Large intestine (tissue), 3 donors: ENCODE data around the gene NUP153. TPM values are rescaled to one million over a fixed set of nuclear protein-coding genes. Genes with fewer than 3 reads are reported as not detected.

Experiments used
- DNase-seq, 2 donors: peaks; one replicate each; pipeline versions ENCODE4 v3.0.0 to v3.0.0-alpha.2; 2013
- H3K27ac ChIP-seq: one replicate; pipeline ENCODE4 v1.5.1; 2013; ENCODE audit warnings: low read length
- H3K27me3 ChIP-seq: 2 replicates; pipeline ENCODE4 v1.6.1; 2013; ENCODE audit warnings: low read length; ENCODE audit not compliant: control insufficient read depth, insufficient read depth
- H3K36me3 ChIP-seq: 2 replicates; pipeline ENCODE4 v1.6.1; 2013; ENCODE audit warnings: low read length; ENCODE audit not compliant: control insufficient read depth, insufficient read depth
- H3K4me1 ChIP-seq: one replicate; pipeline ENCODE4 v1.6.1; 2013; ENCODE audit warnings: low read length; ENCODE audit not compliant: control insufficient read depth, insufficient read depth
- H3K4me3 ChIP-seq: one replicate; pipeline ENCODE4 v1.5.1; 2013; ENCODE audit warnings: low read length
- H3K9me3 ChIP-seq: one replicate; pipeline ENCODE4 v1.6.1; 2013; ENCODE audit warnings: mild to moderate bottlenecking, low read depth, low read length, moderate library complexity; ENCODE audit not compliant: control insufficient read depth
- WGBS: methylation state at CpG from one replicate; pipeline ENCODE4 v1.1.5; 2013; ENCODE audit warnings: low lambda C conversion rate; ENCODE audit not compliant: insufficient coverage; 5-methylcytosine and 5-hydroxymethylcytosine counted together
- polyA plus RNA-seq: library from polyadenylated mRNA; unstranded; fragments of 120-200 nt; gene quantifications from one replicate; pipeline ENCODE4 v1.2.1, GENCODE V29; 2013

The NUP153 gene
- polyA plus RNA-seq, 1 donor = 32.2 TPM

DNA sequence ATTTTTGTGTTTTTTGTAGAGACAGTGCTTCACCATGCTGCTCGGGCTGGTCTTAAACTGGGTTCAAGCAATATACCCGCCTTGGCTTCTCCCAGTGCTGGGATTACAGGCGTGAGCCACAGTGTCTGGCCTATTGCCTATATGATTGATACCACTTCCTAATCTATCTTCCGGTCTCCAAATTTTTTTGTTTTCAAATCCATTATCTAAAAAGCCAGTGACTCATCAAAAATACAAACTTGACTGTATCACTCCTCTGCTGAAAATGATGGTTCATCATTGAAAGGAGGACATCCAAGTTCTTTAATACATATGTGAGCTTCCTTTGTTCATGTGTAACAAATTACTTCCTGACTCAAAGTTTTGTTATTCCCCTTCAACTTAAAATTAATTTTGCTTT is 71.2 kb downstream of the NUP153 start:
- Histone ChIP-seq H3K4me3 (no peak overlapping the region), H3K27ac (no peak overlapping the region), H3K27me3 (no peaks in the 10 kb centered on the region), H3K4me1 (peaks cover 4% of the 10 kb centered on the region), H3K9me3 (no peaks in the 10 kb centered on the region), H3K36me3 (peaks cover 52% of the 10 kb centered on the region)
- 100% methylated on average over 1 of the region's 4 CpGs for WGBS
- DNase-seq = no peak

DNA sequence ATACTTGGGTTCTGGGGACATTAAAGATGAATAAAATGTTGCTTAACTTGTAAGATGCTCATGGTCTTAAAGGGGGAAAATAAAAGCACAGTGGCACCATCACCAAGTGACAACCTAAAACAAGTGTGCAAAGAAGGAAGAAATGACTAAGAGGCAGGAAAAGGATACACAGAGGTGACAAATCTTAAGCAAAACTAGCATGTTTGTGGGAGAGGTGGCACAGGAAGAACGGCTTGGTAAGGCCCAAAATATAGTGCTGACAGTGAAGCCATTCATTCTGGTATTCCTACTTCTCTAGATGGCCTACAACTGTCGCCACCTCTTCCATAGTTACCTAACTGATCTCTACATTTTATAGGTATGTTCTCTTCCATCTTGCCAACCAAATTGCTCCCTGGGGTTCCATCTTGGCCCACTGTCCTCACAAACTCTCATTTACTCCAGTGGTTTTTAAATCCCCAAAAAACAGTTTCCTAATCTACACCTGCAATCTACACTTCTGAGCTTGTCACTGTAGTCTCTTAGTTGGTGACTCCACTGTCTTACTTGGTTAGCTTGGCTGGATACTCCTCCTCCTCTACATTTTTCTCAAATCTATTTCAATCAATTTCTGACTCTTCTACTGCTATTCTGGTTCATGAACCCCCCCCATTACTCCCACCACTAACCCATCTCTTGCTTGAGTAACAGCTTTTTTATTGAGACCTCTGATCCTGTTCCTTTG is 73.1 kb downstream of the NUP153 start:
- WGBS = 83% methylated on average over 1 of the region's 2 CpGs
- no peaks in the 10 kb centered on the region for H3K9me3 ChIP-seq
- H3K27ac ChIP-seq = no peak overlapping the region
- H3K27me3 ChIP-seq = no peaks in the 10 kb centered on the region
- peaks cover 4% of the 10 kb centered on the region for H3K4me1 ChIP-seq
- DNase-seq = no peak
- H3K36me3 ChIP-seq = peaks cover 51% of the 10 kb centered on the region
- no peak overlapping the region for H3K4me3 ChIP-seq

DNA sequence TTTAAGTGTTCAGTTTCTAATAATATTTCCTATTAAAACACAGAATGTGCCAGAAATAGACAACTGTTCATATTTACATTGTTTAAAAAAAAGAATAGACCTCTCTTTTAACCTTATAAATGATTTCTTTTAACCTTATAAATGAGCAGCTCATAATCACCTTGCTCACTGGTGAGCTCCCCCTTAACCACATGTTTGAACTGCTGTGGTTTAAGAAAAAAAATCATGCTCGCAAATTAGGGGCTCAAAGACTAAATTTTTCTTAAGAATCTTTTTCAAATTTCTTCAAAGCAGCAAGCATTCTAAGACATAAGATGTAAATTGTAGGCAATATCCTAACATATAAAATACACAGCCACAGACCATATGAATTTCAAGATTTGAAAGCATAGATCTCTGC is 73.8 kb downstream of the NUP153 start:
- Histone ChIP-seq H3K36me3 (peaks cover 48% of the 10 kb centered on the region), H3K4me3 (no peak overlapping the region), H3K9me3 (no peaks in the 10 kb centered on the region), H3K4me1 (peaks cover 4% of the 10 kb centered on the region), H3K27me3 (no peaks in the 10 kb centered on the region), H3K27ac (no peak overlapping the region)
- no peak for DNase-seq
- WGBS = 83% methylated on average over 1 of the region's 1 CpG

DNA sequence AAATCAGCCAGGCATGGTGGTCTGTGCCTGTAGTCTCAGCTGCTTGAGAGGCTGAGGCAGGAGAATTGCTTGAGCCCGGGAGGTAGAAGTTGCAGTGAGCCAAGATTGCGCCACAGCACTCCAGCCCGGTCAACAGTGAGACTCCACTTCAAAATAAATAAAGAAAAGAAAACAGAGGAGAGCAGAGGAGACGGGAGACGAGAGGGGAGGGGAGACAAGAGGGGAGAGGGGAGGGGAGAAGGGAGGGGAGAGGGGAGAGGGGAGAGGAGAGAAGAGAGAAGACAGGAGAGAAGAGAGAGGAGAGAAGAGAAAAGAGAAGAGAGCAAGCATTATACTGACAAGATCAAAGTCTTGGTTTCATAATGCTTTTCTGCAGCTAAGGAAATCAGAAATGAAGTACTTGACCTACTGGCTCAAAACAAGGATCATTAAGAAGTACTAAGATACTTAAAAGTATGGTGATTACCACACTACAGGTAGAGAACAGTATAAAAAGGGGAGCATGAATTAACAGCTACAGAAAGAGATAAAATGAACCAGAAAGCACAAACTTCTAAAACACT is 76.1 kb downstream of the NUP153 start:
- H3K9me3 ChIP-seq = no peaks in the 10 kb centered on the region
- H3K4me3 ChIP-seq = no peak overlapping the region
- peaks cover 4% of the 10 kb centered on the region for H3K4me1 ChIP-seq
- H3K36me3 ChIP-seq = peaks cover 52% of the 10 kb centered on the region
- H3K27ac ChIP-seq = peak overlapping the region; percentile 4
- WGBS = no CpG with 5 or more reads among the region's 5 CpGs
- no peaks in the 10 kb centered on the region for H3K27me3 ChIP-seq
- DNase-seq = peak in 1 of 2 donors; percentile 18

DNA sequence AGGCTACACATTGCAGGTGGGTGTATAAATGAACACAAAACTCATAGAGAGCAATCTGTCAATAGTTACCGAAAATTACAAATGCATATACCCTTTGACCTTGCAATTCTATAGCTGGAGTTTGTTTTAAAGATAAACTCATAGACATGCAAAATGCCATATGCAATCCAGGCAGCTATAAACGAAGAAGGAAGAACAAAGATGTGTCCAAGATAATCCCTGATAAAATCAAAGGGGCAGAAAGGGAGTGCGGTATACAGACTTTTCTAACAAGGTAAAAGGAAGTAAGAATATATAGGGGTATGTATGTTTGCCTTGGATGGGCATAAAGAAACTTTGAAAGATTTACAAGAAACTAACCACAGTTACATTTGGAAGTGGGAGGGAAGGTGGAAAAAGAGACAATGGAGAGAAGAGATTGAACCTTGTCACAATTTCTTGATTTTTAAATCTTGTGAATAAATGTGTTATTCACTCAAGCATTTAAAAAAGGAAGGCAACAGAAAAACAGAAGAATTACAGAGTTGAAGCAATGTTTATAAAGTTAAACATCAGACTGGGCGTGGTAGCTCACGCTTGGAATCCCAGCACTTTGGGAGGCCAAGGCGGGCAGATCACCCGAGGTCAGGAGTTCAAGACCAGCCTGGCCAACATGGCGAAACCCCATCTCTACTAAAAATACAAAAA is 76.8 kb downstream of the NUP153 start:
- peak overlapping the region; percentile 4 for H3K27ac ChIP-seq

DNA sequence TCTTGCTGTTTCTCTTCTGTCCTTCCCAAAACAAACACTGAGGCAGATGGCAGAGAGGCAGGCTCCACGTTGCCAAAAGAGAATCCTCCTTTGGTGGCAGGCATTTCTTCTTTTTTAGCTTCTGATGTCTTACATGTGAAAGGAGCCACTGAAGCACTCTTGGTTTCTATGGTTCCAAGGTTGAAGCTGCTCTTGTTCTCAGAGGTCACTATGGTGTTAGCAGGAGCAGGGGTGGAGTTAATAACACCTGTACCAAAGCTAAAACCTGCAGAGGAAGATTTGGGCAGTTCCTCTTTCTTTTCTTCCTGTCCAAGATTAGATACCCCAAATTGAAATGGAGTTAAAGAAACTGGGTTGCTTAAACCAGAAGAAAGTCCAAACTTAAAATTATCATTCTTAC is 77.9 kb downstream of the NUP153 start:
- no peak overlapping the region for H3K27ac ChIP-seq
- H3K36me3 ChIP-seq = peaks cover 48% of the 10 kb centered on the region
- H3K9me3 ChIP-seq = no peaks in the 10 kb centered on the region
- no CpG with 5 or more reads among the region's 1 CpG for WGBS
- DNase-seq = no peak
- H3K4me3 ChIP-seq = no peak overlapping the region
- H3K4me1 ChIP-seq = peaks cover 4% of the 10 kb centered on the region
- no peaks in the 10 kb centered on the region for H3K27me3 ChIP-seq

More for the DNA sequence above, 76.8 kb downstream of the NUP153 start:
- Histone ChIP-seq H3K4me3 (no peak overlapping the region), H3K4me1 (peaks cover 4% of the 10 kb centered on the region), H3K36me3 (peaks cover 49% of the 10 kb centered on the region), H3K27me3 (no peaks in the 10 kb centered on the region), H3K9me3 (no peaks in the 10 kb centered on the region)
- 38% methylated on average over 1 of the region's 8 CpGs for WGBS
- no peak for DNase-seq

GRCh38 chr6:17624396-17624795 is 82.3 kb downstream of the NUP153 start:
- no peak overlapping the region for H3K27ac ChIP-seq
- no peaks in the 10 kb centered on the region for H3K27me3 ChIP-seq
- no peak for DNase-seq
- H3K36me3 ChIP-seq = peaks cover 42% of the 10 kb centered on the region
- no peaks in the 10 kb centered on the region for H3K4me1 ChIP-seq
- H3K4me3 ChIP-seq = no peak overlapping the region
- H3K9me3 ChIP-seq = no peaks in the 10 kb centered on the region
- WGBS = no CpG with 5 or more reads among the region's 1 CpG

DNA sequence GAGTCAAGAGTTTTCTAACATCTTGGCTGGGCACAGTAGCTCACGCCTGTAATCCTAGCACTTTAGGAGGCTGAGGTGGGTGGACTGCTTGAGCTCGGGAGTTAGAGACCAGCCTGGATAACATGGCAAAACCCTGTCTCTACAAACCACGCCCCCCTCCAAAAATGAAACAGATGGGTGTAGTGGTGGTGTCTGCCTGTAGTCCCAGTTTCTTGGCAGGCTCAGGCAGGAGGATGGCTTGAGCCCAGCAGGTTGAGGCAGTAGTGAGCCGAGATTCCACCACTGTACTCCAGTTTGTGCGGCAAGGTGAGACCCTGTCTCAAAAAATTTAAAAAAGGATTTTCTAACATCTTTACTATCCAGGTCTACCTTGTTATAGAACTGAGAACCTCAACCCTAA is 84.6 kb downstream of the NUP153 start:
- DNase-seq = no peak
- Histone ChIP-seq H3K36me3 (peaks cover 43% of the 10 kb centered on the region), H3K9me3 (no peaks in the 10 kb centered on the region), H3K27me3 (no peaks in the 10 kb centered on the region), H3K4me3 (no peak overlapping the region), H3K27ac (no peak overlapping the region), H3K4me1 (no peaks in the 10 kb centered on the region)
- WGBS = no CpG with 5 or more reads among the region's 5 CpGs

GRCh38 chr6:17621003-17621402 is 85.7 kb downstream of the NUP153 start:
- WGBS = 100% methylated on average over 1 of the region's 2 CpGs
- no peak for DNase-seq
- H3K27me3 ChIP-seq = no peaks in the 10 kb centered on the region
- H3K27ac ChIP-seq = no peak overlapping the region
- peaks cover 4% of the 10 kb centered on the region for H3K4me1 ChIP-seq
- no peaks in the 10 kb centered on the region for H3K9me3 ChIP-seq
- no peak overlapping the region for H3K4me3 ChIP-seq
- H3K36me3 ChIP-seq = peaks cover 38% of the 10 kb centered on the region

DNA sequence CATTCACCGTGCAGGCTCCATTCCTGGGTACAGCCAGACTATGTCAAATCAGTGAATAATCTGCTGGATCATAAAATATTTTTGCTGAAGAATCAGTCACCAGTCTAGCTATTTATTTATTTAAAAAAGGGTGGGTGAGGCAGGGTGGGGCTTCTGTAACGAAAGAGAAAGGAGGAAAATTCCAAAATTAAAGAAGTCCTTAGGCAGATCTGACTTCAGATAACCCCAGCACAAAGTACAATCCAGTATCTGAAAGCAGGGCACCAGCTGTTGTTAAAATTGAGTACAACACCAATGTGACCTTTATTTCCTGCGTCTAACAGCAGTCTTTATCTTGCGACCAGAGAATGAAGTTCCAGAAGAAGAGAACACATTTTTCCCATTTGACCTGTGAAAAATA is 90.9 kb downstream of the NUP153 start:
- Histone ChIP-seq H3K27me3 (no peaks in the 10 kb centered on the region), H3K27ac (no peak overlapping the region), H3K4me1 (peaks cover 13% of the 10 kb centered on the region), H3K36me3 (peaks cover 29% of the 10 kb centered on the region), H3K9me3 (no peaks in the 10 kb centered on the region), H3K4me3 (no peak overlapping the region)
- peak in 1 of 2 donors; percentile 16 for DNase-seq
- WGBS = 18% methylated on average over 2 of the region's 4 CpGs
